ENCODE results near the gene EXOC3L1.

EXOC3L1 gene

DNA sequence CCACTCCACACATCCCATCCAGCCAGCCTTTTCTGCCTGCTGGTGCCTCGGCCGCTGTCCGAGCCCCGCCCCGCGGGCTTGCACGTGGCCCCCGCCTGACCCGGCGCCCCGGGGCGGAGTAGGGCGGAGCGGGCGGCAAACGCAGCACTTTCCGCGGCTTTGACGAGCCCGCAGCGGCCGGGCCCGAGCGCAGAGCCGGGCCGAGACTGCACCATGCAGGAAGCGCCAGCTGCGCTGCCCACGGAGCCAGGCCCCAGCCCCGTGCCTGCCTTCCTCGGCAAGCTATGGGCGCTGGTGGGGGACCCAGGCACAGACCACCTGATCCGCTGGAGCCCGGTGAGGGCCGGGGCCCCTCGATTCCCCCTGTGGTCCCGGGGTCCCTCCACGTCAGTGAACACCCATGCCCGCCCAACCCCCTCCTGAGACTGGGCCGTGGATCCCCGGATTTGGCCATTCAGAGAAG lies 25.3 kb downstream of the EXOC3L1 start, which contains the start of gene HSF4:
Gene HSF4, plus strand, starts transcription at position 147 of the 463 bp plus-strand sequence. Its CDS starts 67 bp downstream, at position 214.
- CTCF ChIA-PET = interaction anchor here (1.4 kb wide), 1 partner anchor 9 kb away, joined by 4 read pairs; no protein-coding TSS in a partner anchor
- H3K27me3 Mint-ChIP-seq = peaks cover 88% of the 10 kb centered on the region
- H3K4me3 Mint-ChIP-seq = peak within 1 kb of the TSS; percentile 94

GRCh38 chr16:67163999-67164558 lies 25.9 kb downstream of the EXOC3L1 start:
- DNase-seq = no peak
- peaks cover 82% of the 10 kb centered on the region for H3K27me3 Mint-ChIP-seq
- H3K9me3 Mint-ChIP-seq = no peaks in the 10 kb centered on the region
- H3K4me1 Mint-ChIP-seq = peaks cover 54% of the 10 kb centered on the region
- CTCF ChIA-PET = interaction anchor here (1.1 to 2.6 kb wide), 7 partner anchors 9 to 147 kb away, joined by 3 to 14 read pairs (median 4); no protein-coding TSS in a partner anchor
- peak overlapping the region; percentile 67 for H3K27ac Mint-ChIP-seq
- H3K4me3 Mint-ChIP-seq = peak overlapping the region; percentile 94
- H3K36me3 Mint-ChIP-seq = peaks cover 41% of the 10 kb centered on the region

More for the DNA sequence above, 25.3 kb downstream of the EXOC3L1 start, which contains the start of gene HSF4:
- Mint-ChIP-seq H3K36me3 (peaks cover 42% of the 10 kb centered on the region), H3K27ac (peak within 1 kb of the TSS; percentile 80), H3K4me1 (peaks cover 58% of the 10 kb centered on the region), H3K9me3 (no peaks in the 10 kb centered on the region)
- peak; percentile 56 for DNase-seq

DNA sequence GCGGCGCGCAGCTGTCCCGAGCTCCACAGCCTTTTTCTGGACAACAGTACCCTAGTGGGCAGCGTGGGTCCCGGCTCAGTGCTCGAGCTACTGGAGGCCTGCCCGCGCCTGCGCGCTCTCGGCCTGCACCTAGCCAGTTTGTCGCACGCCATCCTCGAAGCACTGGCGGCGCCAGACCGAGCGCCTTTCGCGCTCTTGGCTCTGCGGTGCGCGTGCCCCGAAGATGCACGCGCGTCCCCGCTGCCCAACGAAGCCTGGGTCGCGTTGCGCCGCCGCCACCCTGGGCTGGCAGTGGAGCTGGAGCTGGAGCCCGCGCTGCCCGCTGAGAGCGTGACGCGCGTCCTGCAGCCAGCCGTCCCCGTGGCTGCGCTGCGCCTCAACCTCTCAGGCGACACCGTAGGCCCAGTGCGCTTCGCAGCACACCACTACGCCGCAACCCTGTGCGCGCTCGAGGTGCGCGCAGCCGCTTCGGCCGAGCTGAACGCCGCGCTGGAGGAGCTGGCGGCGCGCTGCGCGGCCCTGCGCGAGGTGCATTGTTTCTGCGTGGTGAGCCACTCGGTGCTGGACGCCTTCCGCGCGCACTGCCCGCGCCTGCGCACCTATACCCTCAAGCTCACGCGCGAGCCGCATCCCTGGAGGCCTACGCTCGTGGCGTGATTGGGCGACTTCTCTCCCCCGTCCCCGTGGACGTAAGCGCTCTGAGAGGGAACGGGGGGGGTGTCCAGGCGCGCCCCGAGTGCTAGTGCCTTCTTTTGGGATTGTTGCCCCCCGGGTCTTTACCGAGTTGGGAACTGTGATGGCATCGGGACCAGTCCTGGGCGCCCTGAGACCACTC lies 26.6 kb downstream of the EXOC3L1 start:
- Mint-ChIP-seq H3K27me3 (peaks cover 75% of the 10 kb centered on the region), H3K27ac (peak overlapping the region; percentile 80), H3K4me3 (peak overlapping the region; percentile 94), H3K36me3 (peaks cover 42% of the 10 kb centered on the region), H3K4me1 (peaks cover 54% of the 10 kb centered on the region), H3K9me3 (no peaks in the 10 kb centered on the region)
- DNase-seq = peak; percentile 79
- CTCF ChIA-PET = interaction anchor here (1.1 to 2.6 kb wide), 7 partner anchors 8 to 146 kb away, joined by 3 to 14 read pairs (median 5); no protein-coding TSS in a partner anchor

DNA sequence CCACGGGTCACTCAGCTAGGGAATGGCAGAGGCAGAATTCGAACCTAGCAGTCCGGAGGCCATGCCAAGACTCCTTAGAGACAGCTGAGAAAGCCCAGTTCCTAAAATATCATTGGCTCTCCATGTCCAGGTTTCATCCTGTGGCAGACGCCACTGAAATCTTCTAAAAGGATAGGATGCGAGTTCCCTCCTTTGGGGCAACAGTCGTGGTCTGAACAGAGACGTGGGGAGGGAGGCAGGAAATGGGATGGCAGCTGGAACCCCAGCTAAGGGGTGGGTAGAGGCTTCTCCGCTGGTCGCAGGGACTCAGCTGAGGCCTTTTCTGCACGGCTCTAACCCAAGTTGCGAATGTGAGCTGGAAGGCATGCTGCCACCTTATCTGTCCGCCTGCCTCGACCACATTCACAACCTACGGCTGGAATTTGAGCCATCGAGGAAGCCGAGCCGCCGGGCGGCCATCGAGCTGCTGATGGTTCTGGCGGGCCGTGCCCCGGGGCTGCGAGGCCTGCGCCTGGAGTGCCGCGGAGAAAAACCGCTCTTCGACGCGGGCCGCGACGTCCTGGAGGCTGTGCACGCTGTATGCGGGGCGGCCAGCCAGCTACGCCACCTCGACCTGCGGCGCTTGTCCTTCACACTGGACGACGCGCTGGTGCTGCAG lies 27.3 kb downstream of the EXOC3L1 start:
- Mint-ChIP-seq H3K27me3 (peaks cover 68% of the 10 kb centered on the region), H3K4me1 (peaks cover 59% of the 10 kb centered on the region), H3K36me3 (peaks cover 47% of the 10 kb centered on the region), H3K27ac (peak overlapping the region; percentile 79), H3K9me3 (no peaks in the 10 kb centered on the region), H3K4me3 (peak overlapping the region; percentile 94)
- CTCF ChIA-PET = interaction anchor here (1.1 to 2.6 kb wide), 7 partner anchors 7 to 145 kb away, joined by 3 to 14 read pairs (median 5); no protein-coding TSS in a partner anchor
- no peak for DNase-seq

- peaks cover 58% of the 10 kb centered on the region for H3K27me3 Mint-ChIP-seq
- H3K27ac Mint-ChIP-seq = peak overlapping the region; percentile 21
- peaks cover 46% of the 10 kb centered on the region for H3K36me3 Mint-ChIP-seq
- no peaks in the 10 kb centered on the region for H3K9me3 Mint-ChIP-seq
- peaks cover 64% of the 10 kb centered on the region for H3K4me1 Mint-ChIP-seq
- peak overlapping the region; percentile 94 for H3K4me3 Mint-ChIP-seq
- no peak for DNase-seq
- CTCF ChIA-PET = interaction anchor here (1.2 to 2.6 kb wide), 4 partner anchors 13 to 26 kb away, joined by 4 to 14 read pairs (median 8); no protein-coding TSS in a partner anchor
These were observed 28.3 kb downstream of the EXOC3L1 start for GRCh38 chr16:67161595-67162058.

- no peaks in the 10 kb centered on the region for H3K9me3 Mint-ChIP-seq
- peaks cover 35% of the 10 kb centered on the region for H3K27me3 Mint-ChIP-seq
- peaks cover 47% of the 10 kb centered on the region for H3K36me3 Mint-ChIP-seq
- peak overlapping the region; percentile 94 for H3K4me3 Mint-ChIP-seq
- H3K4me1 Mint-ChIP-seq = peaks cover 59% of the 10 kb centered on the region
- CTCF ChIA-PET = interaction anchor here (0.6 to 8.7 kb wide), 10 partner anchors 10 to 206 kb away, joined by 3 to 163 read pairs (median 4); partner anchors contain the start of genes MATCAP1 and NOL3
- H3K27ac Mint-ChIP-seq = peak overlapping the region; percentile 100
- DNase-seq = peak; percentile 93
These were observed 31.0 kb downstream of the EXOC3L1 start for GRCh38 chr16:67158637-67159600.

GRCh38 chr16:67157892-67158635 lies 31.9 kb downstream of the EXOC3L1 start:
- peak overlapping the region; percentile 100 for H3K27ac Mint-ChIP-seq
- CTCF ChIA-PET = interaction anchor here (1.3 to 8.7 kb wide), 11 partner anchors 11 to 206 kb away, joined by 3 to 163 read pairs (median 4); partner anchors contain the start of genes MATCAP1 and NOL3
- H3K4me3 Mint-ChIP-seq = peak overlapping the region; percentile 94
- peak; percentile 51 for DNase-seq
- H3K27me3 Mint-ChIP-seq = peaks cover 26% of the 10 kb centered on the region
- H3K9me3 Mint-ChIP-seq = no peaks in the 10 kb centered on the region
- peaks cover 53% of the 10 kb centered on the region for H3K36me3 Mint-ChIP-seq
- peaks cover 62% of the 10 kb centered on the region for H3K4me1 Mint-ChIP-seq

- peaks cover 64% of the 10 kb centered on the region for H3K4me1 Mint-ChIP-seq
- peaks cover 18% of the 10 kb centered on the region for H3K27me3 Mint-ChIP-seq
- no peaks in the 10 kb centered on the region for H3K9me3 Mint-ChIP-seq
- DNase-seq = no peak
- H3K36me3 Mint-ChIP-seq = peaks cover 55% of the 10 kb centered on the region
- CTCF ChIA-PET = interaction anchor here (1.3 to 8.7 kb wide), 10 partner anchors 12 to 205 kb away, joined by 3 to 163 read pairs (median 4); partner anchors contain the start of gene NOL3
- H3K27ac Mint-ChIP-seq = peak overlapping the region; percentile 100
- peak overlapping the region; percentile 94 for H3K4me3 Mint-ChIP-seq
These were observed 32.7 kb downstream of the EXOC3L1 start for GRCh38 chr16:67157106-67157748.

- DNase-seq = no peak
- H3K36me3 Mint-ChIP-seq = peaks cover 51% of the 10 kb centered on the region
- peak overlapping the region; percentile 100 for H3K27ac Mint-ChIP-seq
- peaks cover 18% of the 10 kb centered on the region for H3K27me3 Mint-ChIP-seq
- CTCF ChIA-PET = interaction anchor here (1.2 to 8.7 kb wide), 19 partner anchors 12 to 428 kb away, joined by 3 to 163 read pairs (median 9); partner anchors contain the start of genes CBFB and NOL3
- H3K4me3 Mint-ChIP-seq = peak overlapping the region; percentile 76
- H3K4me1 Mint-ChIP-seq = peaks cover 65% of the 10 kb centered on the region
- no peaks in the 10 kb centered on the region for H3K9me3 Mint-ChIP-seq
These were observed 33.6 kb downstream of the EXOC3L1 start for GRCh38 chr16:67156143-67156844.

GRCh38 chr16:67155295-67156142 lies 34.4 kb downstream of the EXOC3L1 start:
- peaks cover 17% of the 10 kb centered on the region for H3K27me3 Mint-ChIP-seq
- peaks cover 67% of the 10 kb centered on the region for H3K4me1 Mint-ChIP-seq

More at GRCh38 chr16:67155295-67156142, 34.4 kb downstream of the EXOC3L1 start:
- Mint-ChIP-seq H3K27ac (peak overlapping the region; percentile 33), H3K36me3 (peaks cover 46% of the 10 kb centered on the region), H3K9me3 (no peaks in the 10 kb centered on the region), H3K4me3 (peak overlapping the region; percentile 76)
- peak; percentile 84 for DNase-seq
- CTCF ChIA-PET = interaction anchor here (0.6 to 8.7 kb wide), 46 partner anchors 8 to 427 kb away, joined by 3 to 163 read pairs (median 4); partner anchors contain the start of genes CBFB, CES4A, HSF4 and NOL3

All from activated naive CD4-positive, alpha-beta T cell treated with anti-CD3 and anti-CD28 coated beads, Interleukin-2, amount 10 ng/mL, durations not matched to agents 7 days and 5 days (primary cell).